Measurements from ENCODE around the gene TRAPPC1. TPM values are rescaled to one million over a fixed set of nuclear protein-coding genes. Genes with fewer than 3 reads are reported as not detected.

TRAPPC1 gene
- total and polyA plus RNA-seq, 2 of the 8 experiments (the other 6 are each of a cell fraction or from before 2014, with no cell fraction given), result 114 to 170 TPM

DNA sequence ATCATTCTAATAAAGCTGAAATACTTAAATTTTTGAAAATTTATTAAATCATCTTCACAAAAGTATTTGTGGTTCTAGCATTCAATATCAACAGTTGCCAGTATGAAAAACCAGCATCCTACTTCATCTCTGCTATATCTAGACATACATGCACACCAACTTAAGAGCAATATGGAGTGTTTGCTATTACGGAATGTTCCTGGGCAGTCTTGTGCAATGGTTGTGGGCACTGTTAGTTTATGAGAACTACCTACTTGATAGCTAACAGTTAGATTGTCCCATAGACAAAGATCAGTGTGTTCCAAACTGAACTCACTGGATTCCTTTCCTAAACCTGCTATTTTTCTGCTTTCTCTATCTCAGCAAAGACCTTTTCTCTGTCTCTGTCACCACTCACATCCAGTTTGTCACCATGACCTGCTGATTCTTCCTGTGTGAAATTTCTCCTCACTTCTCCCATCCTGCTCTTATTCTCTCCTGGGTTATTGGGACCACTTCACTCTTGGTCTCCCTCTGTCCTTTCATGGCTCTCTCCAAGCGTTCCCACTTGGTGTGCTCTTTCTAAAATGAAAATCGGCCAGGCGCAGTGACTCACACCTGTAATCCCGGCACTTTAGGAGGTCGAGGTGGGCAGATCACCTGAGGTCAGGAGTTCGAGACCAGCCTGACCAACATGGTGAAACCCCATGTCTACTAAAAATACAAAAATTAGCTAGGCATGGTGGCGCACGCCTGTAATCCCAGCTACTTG lies 27.9 kb upstream of the TRAPPC1 start (continued):
- TF ChIP-seq, protein P1, sequence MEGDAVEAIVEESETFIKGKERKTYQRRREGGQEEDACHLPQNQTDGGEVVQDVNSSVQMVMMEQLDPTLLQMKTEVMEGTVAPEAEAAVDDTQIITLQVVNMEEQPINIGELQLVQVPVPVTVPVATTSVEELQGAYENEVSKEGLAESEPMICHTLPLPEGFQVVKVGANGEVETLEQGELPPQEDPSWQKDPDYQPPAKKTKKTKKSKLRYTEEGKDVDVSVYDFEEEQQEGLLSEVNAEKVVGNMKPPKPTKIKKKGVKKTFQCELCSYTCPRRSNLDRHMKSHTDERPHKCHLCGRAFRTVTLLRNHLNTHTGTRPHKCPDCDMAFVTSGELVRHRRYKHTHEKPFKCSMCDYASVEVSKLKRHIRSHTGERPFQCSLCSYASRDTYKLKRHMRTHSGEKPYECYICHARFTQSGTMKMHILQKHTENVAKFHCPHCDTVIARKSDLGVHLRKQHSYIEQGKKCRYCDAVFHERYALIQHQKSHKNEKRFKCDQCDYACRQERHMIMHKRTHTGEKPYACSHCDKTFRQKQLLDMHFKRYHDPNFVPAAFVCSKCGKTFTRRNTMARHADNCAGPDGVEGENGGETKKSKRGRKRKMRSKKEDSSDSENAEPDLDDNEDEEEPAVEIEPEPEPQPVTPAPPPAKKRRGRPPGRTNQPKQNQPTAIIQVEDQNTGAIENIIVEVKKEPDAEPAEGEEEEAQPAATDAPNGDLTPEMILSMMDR (IDR thresholded peaks at IDR 0.05; ENCODE audit: control extremely low read depth in 1 of 3, insufficient read depth in 1 of 3, low read depth in 1 of 3, low read length in 3 of 3), result no peak
- TF ChIP-seq JUND (IDR thresholded peaks at IDR 0.05; ENCODE audit: low read length) (no peak), JUN (IDR thresholded peaks at IDR 0.05; ENCODE audit: low read depth, low read length) (no peak), SIX5 (IDR thresholded peaks at IDR 0.05; ENCODE audit: low read depth, low read length) (no peak), MAFK (IDR thresholded peaks at IDR 0.05; ENCODE audit: low read depth, low read length) (no peak), PHF8 (conservative IDR thresholded peaks at IDR 0.05; ENCODE audit: low read depth, low read length) (no peak)
